Activated CD4-positive, alpha-beta T cell treated with anti-CD3 and anti-CD28 coated beads for 36 hours (primary cell): Measurements from ENCODE around the gene GP1BA. TPM values are rescaled to one million over a fixed set of nuclear protein-coding genes. Genes with fewer than 3 reads are reported as not detected.

Experiments used
- ATAC-seq: fragments of 200-7000 bp; cut with Tn5 transposase; one replicate; pipeline ENCODE4 v1.10.0; 2021; ENCODE audit warnings: mild to moderate bottlenecking, moderate library complexity
- CTCF ChIA-PET: fragments of 350-600 bp; sonication (Branson Sonifier 250); formaldehyde crosslinking; loops from one replicate; lab custom pipeline; 2021; ENCODE audit warnings: antibody characterized with exemption; lab: Charles Lee
- POLR2A ChIA-PET: fragments of 350-600 bp; sonication (Branson Sonifier 250); formaldehyde crosslinking; loops from one replicate; lab custom pipeline; 2021; ENCODE audit warnings: antibody characterized with exemption, inconsistent platforms; lab: Charles Lee
- DNase-seq: peaks from one replicate; pipeline ENCODE4 v3.0.0-alpha.2; 2020
- H3K27ac Mint-ChIP-seq: one replicate; pipeline ENCODE4 v1.8.0; 2021; ENCODE audit warnings: mixed read lengths
- H3K27me3 Mint-ChIP-seq: one replicate; pipeline ENCODE4 v1.8.0; 2021; ENCODE audit warnings: mixed read lengths
- H3K36me3 Mint-ChIP-seq: one replicate; pipeline ENCODE4 v1.8.0; 2021; ENCODE audit warnings: low read depth, mixed read lengths
- H3K4me1 Mint-ChIP-seq: one replicate; pipeline ENCODE4 v1.8.0; 2021; ENCODE audit warnings: mixed read lengths
- H3K4me3 Mint-ChIP-seq: one replicate; pipeline ENCODE4 v1.8.0; 2021; ENCODE audit warnings: mild to moderate bottlenecking, moderate library complexity, mixed read lengths
- H3K9me3 Mint-ChIP-seq: one replicate; pipeline ENCODE4 v1.8.0; 2021; ENCODE audit warnings: low read depth, mixed read lengths
- intact Hi-C, 2 experiments: fragments of 100-400 bp; cut with DNase I in 1 of 2; cut with micrococcal nuclease in 1 of 2; formaldehyde crosslinking; loops; one replicate each; pipeline versions ENCODE4 v1.14.2 to v1.15.1; 2022 to 2024; cut with DNase I, micrococcal nuclease
- total RNA-seq, 2 experiments: library from RNA; stranded (reverse); gene quantifications; one replicate each; pipeline ENCODE4 v1.2.3, GENCODE V29; 2021

The GP1BA gene
- total RNA-seq, 2 experiments from 2014 or later = not detected

DNA sequence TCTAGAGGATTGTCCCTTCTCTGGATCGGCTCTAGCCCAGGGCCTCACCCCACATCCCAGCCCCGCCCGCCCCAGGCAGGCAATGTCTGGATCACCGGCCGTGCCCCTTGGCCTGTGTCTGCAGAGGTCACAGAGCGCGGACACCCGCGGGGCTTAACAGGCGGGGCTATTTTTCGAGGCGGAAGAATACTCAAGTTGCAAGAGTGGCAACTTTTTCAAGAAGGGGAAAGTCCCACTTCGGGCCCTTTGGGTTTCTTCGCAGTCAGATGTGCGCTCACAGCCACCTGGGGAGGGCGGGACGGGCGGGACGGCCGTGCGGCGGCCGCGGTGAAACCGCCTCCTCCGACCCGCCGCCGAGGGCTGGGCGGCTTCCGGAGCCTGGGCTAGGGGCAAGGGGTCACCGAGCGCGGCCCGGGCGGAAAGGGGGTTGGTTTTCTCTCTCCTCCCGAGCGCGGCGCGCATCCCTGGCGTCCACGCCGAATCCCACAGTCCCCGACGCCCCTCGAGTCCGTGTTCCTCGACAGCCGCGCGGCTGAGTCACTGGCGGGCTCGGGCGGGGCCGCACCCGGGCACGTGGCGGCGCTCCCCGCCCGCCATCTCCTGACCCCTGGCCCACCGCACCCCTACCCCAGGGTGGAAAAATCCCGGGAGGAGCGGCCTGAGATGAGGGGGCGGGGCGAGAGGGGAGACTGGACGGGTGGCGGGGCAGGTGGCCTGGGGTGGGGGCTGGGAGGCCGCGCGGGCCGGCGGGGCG is 17.4 kb downstream of the GP1BA start:
- Mint-ChIP-seq H3K4me1 (peaks cover 28% of the 10 kb centered on the region), H3K27me3 (no peaks in the 10 kb centered on the region), H3K4me3 (peak overlapping the region; percentile 99), H3K36me3 (peaks cover 38% of the 10 kb centered on the region), H3K27ac (peak overlapping the region; percentile 89), H3K9me3 (no peaks in the 10 kb centered on the region)
- ChIA-PET CTCF (interaction anchor here (0.9 kb wide), 1 partner anchor 18 kb away, joined by 4 read pairs; the partner anchor contains the start of gene SPAG7), POLR2A (interaction anchor here (0.6 to 9.2 kb wide), 4 partner anchors 9 to 25 kb away, joined by 3 to 80 read pairs (median 7); partner anchors contain the start of genes RNF167, SLC25A11 and SPAG7)
- intact Hi-C loops = loop anchor here (1.0 to 10.0 kb wide), 12 partner anchors 18 to 1693 kb away; partner anchors contain the start of genes ATP2A3 (in 1 of the 2), C17orf107 (in 1 of the 2), CAMTA2 (in 1 of the 2) and KIAA0753 (in 1 of the 2)
- ATAC-seq (peak; percentile 25), DNase-seq (peak; percentile 86)

- intact Hi-C loops = loop anchor here in 1 of 2 experiments (1.0 kb wide), 2 partner anchors 37 to 128 kb away; partner anchors contain the start of genes CAMTA2 and ZFP3
- ChIA-PET POLR2A (interaction anchor here (0.5 to 9.2 kb wide), 6 partner anchors 9 to 226 kb away, joined by 3 to 80 read pairs (median 4); partner anchors contain the start of genes RNF167, SLC25A11 and SPAG7), CTCF (interaction anchor here (0.6 to 0.9 kb wide), 2 partner anchors 17 to 161 kb away, joined by 3 to 4 read pairs; partner anchors contain the start of gene SPAG7)
These were observed 18.1 kb downstream of the GP1BA start for GRCh38 chr17:4950075-4950745.

DNA sequence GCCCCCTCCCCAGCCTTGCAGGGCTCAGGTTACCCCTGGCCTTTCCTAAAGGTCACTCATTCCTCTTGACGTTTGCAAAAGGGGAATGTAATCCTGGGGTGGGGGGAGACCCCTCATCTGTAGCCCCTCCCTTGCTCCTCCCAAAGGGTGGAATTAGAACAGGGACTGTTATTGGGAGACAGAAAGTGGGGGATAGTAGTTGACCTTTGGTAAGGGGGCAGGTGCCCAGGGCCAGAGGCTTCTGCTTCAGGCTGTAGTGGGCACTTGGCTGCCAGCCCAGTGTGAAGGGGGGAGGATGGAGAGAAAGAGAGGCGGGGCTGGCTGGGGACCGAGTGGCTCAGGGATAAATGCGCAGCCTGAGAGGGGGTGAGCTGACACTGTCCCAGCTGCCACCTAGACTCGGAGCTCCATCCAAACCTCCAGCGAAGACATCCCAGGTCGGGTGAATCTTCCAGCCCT is 18.7 kb downstream of the GP1BA start, which contains the start of gene ENO3:
Gene ENO3 (plus strand): TSS at position 374 of the 459 bp plus-strand sequence. CDS start 711 bp downstream, outside the sequence.
- POLR2A ChIA-PET = interaction anchor here (0.5 to 9.2 kb wide), 5 partner anchors 8 to 227 kb away, joined by 3 to 80 read pairs (median 4); partner anchors contain the start of genes RNF167, SLC25A11 and SPAG7
- intact Hi-C loops = loop anchor here in 1 of 2 experiments (1.0 kb wide), 2 partner anchors 37 to 128 kb away; partner anchors contain the start of genes CAMTA2 and ZFP3

More at GRCh38 chr17:4950075-4950745, 18.1 kb downstream of the GP1BA start:
- DNase-seq = peak; percentile 62
- Mint-ChIP-seq H3K27ac (peak overlapping the region; percentile 94), H3K4me3 (peak overlapping the region; percentile 99), H3K4me1 (peaks cover 21% of the 10 kb centered on the region), H3K27me3 (no peaks in the 10 kb centered on the region), H3K9me3 (no peaks in the 10 kb centered on the region), H3K36me3 (peaks cover 30% of the 10 kb centered on the region)
- peak; percentile 8 for ATAC-seq

GRCh38 chr17:4951486-4951885 is 19.4 kb downstream of the GP1BA start:
- H3K9me3 Mint-ChIP-seq = no peaks in the 10 kb centered on the region
- no peak overlapping the region for H3K27ac Mint-ChIP-seq
- H3K4me1 Mint-ChIP-seq = peaks cover 20% of the 10 kb centered on the region
- no peaks in the 10 kb centered on the region for H3K27me3 Mint-ChIP-seq
- DNase-seq = no peak
- ChIA-PET POLR2A (interaction anchor here (1.0 to 9.2 kb wide), 3 partner anchors 11 to 16 kb away, joined by 3 to 80 read pairs (median 7); partner anchors contain the start of genes RNF167, SLC25A11 and SPAG7), CTCF (interaction anchor here (0.5 to 1.5 kb wide), 4 partner anchors 14 to 100 kb away, joined by 3 read pairs; partner anchors contain the start of gene SPAG7)
- intact Hi-C loops = no loop called here
- H3K4me3 Mint-ChIP-seq = peak overlapping the region; percentile 99
- peaks cover 18% of the 10 kb centered on the region for H3K36me3 Mint-ChIP-seq
- ATAC-seq = no peak

More for the DNA sequence above, 18.7 kb downstream of the GP1BA start, which contains the start of gene ENO3:
- H3K36me3 Mint-ChIP-seq = peaks cover 25% of the 10 kb centered on the region
- no peaks in the 10 kb centered on the region for H3K9me3 Mint-ChIP-seq
- peaks cover 16% of the 10 kb centered on the region for H3K4me1 Mint-ChIP-seq
- CTCF ChIA-PET = interaction anchor here (0.7 to 1.5 kb wide), 3 partner anchors 17 to 42 kb away, joined by 3 to 4 read pairs (median 3); partner anchors contain the start of gene SPAG7
- ATAC-seq (no peak), DNase-seq (no peak)
- peak within 1 kb of the TSS; percentile 99 for H3K4me3 Mint-ChIP-seq
- no peaks in the 10 kb centered on the region for H3K27me3 Mint-ChIP-seq
- H3K27ac Mint-ChIP-seq = peak within 1 kb of the TSS; percentile 94

GRCh38 chr17:4953451-4953961 is 21.4 kb downstream of the GP1BA start:
- DNase-seq (no peak), ATAC-seq (no peak)
- CTCF ChIA-PET = interaction anchor here (0.5 to 0.7 kb wide), 5 partner anchors 26 to 163 kb away, joined by 3 read pairs; no protein-coding TSS in a partner anchor
- H3K4me1 Mint-ChIP-seq = peaks cover 23% of the 10 kb centered on the region
- H3K27me3 Mint-ChIP-seq = no peaks in the 10 kb centered on the region
- POLR2A ChIA-PET = interaction anchor here (1.1 to 1.3 kb wide), 2 partner anchors 13 to 16 kb away, joined by 3 to 5 read pairs; partner anchors contain the start of gene SPAG7
- H3K36me3 Mint-ChIP-seq = peaks cover 11% of the 10 kb centered on the region
- no peaks in the 10 kb centered on the region for H3K9me3 Mint-ChIP-seq
- no peak overlapping the region for H3K27ac Mint-ChIP-seq
- intact Hi-C loops = no loop called here
- H3K4me3 Mint-ChIP-seq = no peak overlapping the region

GRCh38 chr17:4955091-4955490 is 23.0 kb downstream of the GP1BA start:
- peaks cover 18% of the 10 kb centered on the region for H3K36me3 Mint-ChIP-seq
- intact Hi-C loops = no loop called here
- DNase-seq (no peak), ATAC-seq (no peak)
- H3K4me3 Mint-ChIP-seq = no peak overlapping the region
- ChIA-PET CTCF (interaction anchor here (1.0 to 1.9 kb wide), 3 partner anchors 11 to 75 kb away, joined by 3 to 6 read pairs (median 4); no protein-coding TSS in a partner anchor), POLR2A (interaction anchor here (1.0 kb wide), 1 partner anchor 12 kb away, joined by 3 read pairs; the partner anchor contains the start of gene SPAG7)
- no peaks in the 10 kb centered on the region for H3K27me3 Mint-ChIP-seq
- H3K27ac Mint-ChIP-seq = no peak overlapping the region
- H3K4me1 Mint-ChIP-seq = peaks cover 23% of the 10 kb centered on the region
- no peaks in the 10 kb centered on the region for H3K9me3 Mint-ChIP-seq

GRCh38 chr17:4956493-4957061 is 24.5 kb downstream of the GP1BA start:
- H3K9me3 Mint-ChIP-seq = no peaks in the 10 kb centered on the region
- peaks cover 9% of the 10 kb centered on the region for H3K4me1 Mint-ChIP-seq
- peak; percentile 72 for DNase-seq
- H3K27me3 Mint-ChIP-seq = no peaks in the 10 kb centered on the region
- no peak overlapping the region for H3K4me3 Mint-ChIP-seq
- POLR2A ChIA-PET = no interaction called here
- CTCF ChIA-PET = interaction anchor here (0.9 to 1.1 kb wide), 3 partner anchors 10 to 149 kb away, joined by 3 read pairs; partner anchors contain the start of gene SPAG7
- ATAC-seq = peak; percentile 55
- intact Hi-C loops = no loop called here
- H3K27ac Mint-ChIP-seq = no peak overlapping the region
- peaks cover 21% of the 10 kb centered on the region for H3K36me3 Mint-ChIP-seq

- CTCF ChIA-PET = interaction anchor here (0.6 to 1.2 kb wide), 2 partner anchors 9 to 12 kb away, joined by 3 to 6 read pairs; no protein-coding TSS in a partner anchor
- intact Hi-C loops = no loop called here
- no peaks in the 10 kb centered on the region for H3K27me3 Mint-ChIP-seq
- POLR2A ChIA-PET = interaction anchor here (0.6 kb wide), 1 partner anchor 25 kb away, joined by 3 read pairs; no protein-coding TSS in a partner anchor
- ATAC-seq = no peak
- H3K27ac Mint-ChIP-seq = no peak overlapping the region
- H3K4me3 Mint-ChIP-seq = no peak overlapping the region
- H3K4me1 Mint-ChIP-seq = peaks cover 7% of the 10 kb centered on the region
- H3K36me3 Mint-ChIP-seq = peaks cover 22% of the 10 kb centered on the region
- no peak for DNase-seq
- H3K9me3 Mint-ChIP-seq = no peaks in the 10 kb centered on the region
These were observed 26.0 kb downstream of the GP1BA start for GRCh38 chr17:4958102-4958501.

DNA sequence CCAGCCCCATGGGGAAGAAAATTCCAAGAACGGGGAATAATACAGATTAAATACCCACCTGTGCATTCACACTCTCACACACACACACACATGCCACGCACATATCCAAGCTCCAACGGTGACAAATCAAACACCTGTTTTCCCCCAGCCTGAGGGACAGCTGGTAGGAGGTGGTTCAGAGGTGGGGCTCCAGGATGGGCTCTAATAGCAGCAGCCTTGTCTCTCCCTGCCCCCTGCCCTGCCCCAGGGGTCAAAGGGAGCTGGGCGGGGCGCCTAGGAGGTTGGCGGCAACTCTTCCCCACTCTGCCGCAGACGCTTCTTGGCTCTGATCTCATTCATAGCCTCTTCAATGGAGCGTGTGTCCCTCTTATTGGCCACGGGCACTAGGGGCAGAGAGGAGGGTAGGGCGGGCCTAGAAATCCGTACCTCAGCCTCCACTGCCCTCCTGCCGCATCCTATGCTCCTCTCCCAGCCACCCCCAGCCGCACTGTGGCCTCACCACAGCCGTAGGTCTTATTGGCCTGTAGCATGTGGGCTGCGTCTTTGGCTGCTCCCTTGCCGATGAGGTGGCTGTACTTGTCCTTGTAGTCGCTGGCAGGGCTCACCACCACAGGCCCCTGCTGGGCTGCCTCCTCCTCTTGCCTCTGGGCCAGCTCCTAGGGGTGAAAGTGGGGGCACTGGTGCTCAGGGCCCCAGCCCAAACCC is 27.3 kb downstream of the GP1BA start:
- DNase-seq = no peak
- no peaks in the 10 kb centered on the region for H3K27me3 Mint-ChIP-seq
- no peaks in the 10 kb centered on the region for H3K9me3 Mint-ChIP-seq
- H3K4me3 Mint-ChIP-seq = no peak overlapping the region
- peaks cover 23% of the 10 kb centered on the region for H3K36me3 Mint-ChIP-seq
- no peak for ATAC-seq
- no peak overlapping the region for H3K27ac Mint-ChIP-seq
- intact Hi-C loops = no loop called here
- POLR2A ChIA-PET = interaction anchor here (0.5 to 1.2 kb wide), 3 partner anchors 8 to 119 kb away, joined by 3 to 4 read pairs (median 3); partner anchors contain the start of genes ENO3, SPAG7 and ZFP3
- CTCF ChIA-PET = interaction anchor here (1.3 kb wide), 1 partner anchor 27 kb away, joined by 3 read pairs; no protein-coding TSS in a partner anchor
- peaks cover 7% of the 10 kb centered on the region for H3K4me1 Mint-ChIP-seq
